PC-3 (cell line): ENCODE measurements around the gene USP25. TPM values are rescaled to one million over a fixed set of nuclear protein-coding genes. Genes with fewer than 3 reads are reported as not detected.

ENCODE experiments used
- ATAC-seq: fragments of 200-7000 bp; cut with Tn5 transposase; 2 replicates; pipeline ENCODE4 v1.9.1; 2020; ENCODE audit warnings: mild to moderate bottlenecking, moderate library complexity
- BruUV-seq: library from RNA; stranded (reverse); fragments of 400-500 nt; replicated peaks from 2 replicates; lab custom pipeline; 2021; lab: Mats Ljungman, UMichigan
- CTCF ChIA-PET: fragments of 300-600 bp; sonication (Branson Sonifier 250); formaldehyde crosslinking; loops from one replicate; lab custom pipeline; 2022; ENCODE audit warnings: antibody characterized with exemption; lab: Charles Lee
- POLR2A ChIA-PET: fragments of 300-600 bp; sonication (Branson Sonifier 250); formaldehyde crosslinking; loops from one replicate; lab custom pipeline; 2022; ENCODE audit warnings: antibody characterized with exemption; ENCODE audit not compliant: unreplicated experiment; lab: Charles Lee
- DNase-seq: peaks from one replicate; pipeline ENCODE4 v3.0.0-alpha.2; 2015
- H2AFZ ChIP-seq: fragments of 300-600 bp; sonication (generic); 2 replicates; pipeline ENCODE4 v1.6.0; 2016; ENCODE audit warnings: antibody characterized with exemption, low read length
- H3F3A ChIP-seq: fragments of 300-600 bp; sonication (generic); one replicate; pipeline ENCODE4 v1.6.0; 2017; ENCODE audit warnings: antibody characterized with exemption, low read length, control low read depth, mild to moderate bottlenecking; ENCODE audit not compliant: unreplicated experiment
- H3K27ac ChIP-seq: fragments of 300-600 bp; sonication (generic); 2 replicates; pipeline ENCODE4 v1.5.1; 2016; ENCODE audit warnings: mild to moderate bottlenecking, low read length
- H3K27me3 ChIP-seq: fragments of 300-600 bp; sonication (generic); 2 replicates; pipeline ENCODE4 v1.6.1; 2016; ENCODE audit warnings: low read length, mixed read lengths
- H3K36me3 ChIP-seq: fragments of 300-600 bp; sonication (generic); 2 replicates; pipeline ENCODE4 v1.6.1; 2016; ENCODE audit warnings: low read depth, mixed run types, low read length, mixed read lengths
- H3K4me1 ChIP-seq: fragments of 300-600 bp; sonication (generic); 2 replicates; pipeline ENCODE4 v1.5.1; 2016; ENCODE audit warnings: low read length; ENCODE audit not compliant: insufficient read depth
- H3K4me2 ChIP-seq: fragments of 300-600 bp; sonication (generic); 2 replicates; pipeline ENCODE4 v1.6.0; 2016; ENCODE audit warnings: low read length
- H3K4me3 ChIP-seq: fragments of 300-600 bp; sonication (generic); 2 replicates; pipeline ENCODE4 v1.5.1; 2016; ENCODE audit warnings: mild to moderate bottlenecking, low read length, mixed read lengths
- H3K79me2 ChIP-seq: fragments of 300-600 bp; sonication (generic); 2 replicates; pipeline ENCODE4 v1.6.1; 2017; ENCODE audit warnings: low read length, mixed read lengths
- H3K9ac ChIP-seq: fragments of 300-600 bp; sonication (generic); 2 replicates; pipeline ENCODE4 v1.6.0; 2016; ENCODE audit warnings: mild to moderate bottlenecking, low read length
- H3K9me2 ChIP-seq: fragments of 300-600 bp; sonication (generic); replicated peaks from 2 replicates; pipeline ENCODE4 v1.6.1; 2016; ENCODE audit warnings: mixed run types, low read length, mixed read lengths
- H3K9me3 ChIP-seq: fragments of 300-600 bp; sonication (generic); 2 replicates; pipeline ENCODE4 v1.6.1; 2016; ENCODE audit warnings: low read length, mixed read lengths
- H4K20me1 ChIP-seq: fragments of 300-600 bp; sonication (generic); 2 replicates; pipeline ENCODE4 v1.6.1; 2016; ENCODE audit warnings: low read length, mixed read lengths
- EZH2 ChIP-seq: fragments of 300-600 bp; sonication (generic); IDR thresholded peaks from one replicate; pipeline ENCODE4 v1.6.1; 2017; ENCODE audit warnings: antibody characterized with exemption, mild to moderate bottlenecking, low read length; ENCODE audit not compliant: unreplicated experiment
- EZH2phosphoT487 ChIP-seq: fragments of 300-600 bp; sonication (generic); IDR thresholded peaks from 2 replicates; pipeline ENCODE4 v1.6.1; 2018; ENCODE audit warnings: mild to moderate bottlenecking, antibody characterized with exemption, low read length, borderline replicate concordance
- intact Hi-C: fragments of 100-400 bp; cut with micrococcal nuclease; formaldehyde crosslinking; loops from 2 replicates; pipeline ENCODE4 v1.9.0; 2023
- total RNA-seq: library from RNA; depleted of rRNA; stranded (reverse); fragments of >200 nt; gene quantifications from 2 replicates; pipeline ENCODE4 v1.2.3, GENCODE V29; 2014
- TF ChIP-seq, protein P1 (sequence below): fragments of 300-600 bp; sonication (generic); conservative IDR thresholded peaks from 2 replicates; pipeline ENCODE4 v1.5.1; 2017; ENCODE audit warnings: antibody characterized with exemption, low read depth, mild to moderate bottlenecking, low read length

The USP25 gene
- total RNA-seq, 1 experiment from 2014 or later = 54.4 TPM

- no peaks in the 10 kb centered on the region for H3K9me3 ChIP-seq
- no peaks in the 10 kb centered on the region for H3F3A ChIP-seq
- no peak overlapping the region for H3K9ac ChIP-seq
- H3K4me2 ChIP-seq = no peak overlapping the region
- H2AFZ ChIP-seq = no peak overlapping the region
- no peaks in the 10 kb centered on the region for H3K36me3 ChIP-seq
- no peak for DNase-seq
- no TSS peak for BruUV-seq
- peak; percentile 25; the same call in 1 of the 2 replicates for ATAC-seq
- no peaks in the 10 kb centered on the region for H3K9me2 ChIP-seq
- H3K4me1 ChIP-seq = no peaks in the 10 kb centered on the region
- intact Hi-C loops = loop anchor here (1.0 to 5.0 kb wide), 3 partner anchors 108 to 436 kb away; no protein-coding TSS in a partner anchor
- no peaks in the 10 kb centered on the region for H3K79me2 ChIP-seq
- ChIA-PET POLR2A (no interaction called here), CTCF (no interaction called here)
- H3K27ac ChIP-seq = no peak overlapping the region
- TF ChIP-seq EZH2phosphoT487 (no peak), EZH2 (no peak)
- TF ChIP-seq, protein P1, sequence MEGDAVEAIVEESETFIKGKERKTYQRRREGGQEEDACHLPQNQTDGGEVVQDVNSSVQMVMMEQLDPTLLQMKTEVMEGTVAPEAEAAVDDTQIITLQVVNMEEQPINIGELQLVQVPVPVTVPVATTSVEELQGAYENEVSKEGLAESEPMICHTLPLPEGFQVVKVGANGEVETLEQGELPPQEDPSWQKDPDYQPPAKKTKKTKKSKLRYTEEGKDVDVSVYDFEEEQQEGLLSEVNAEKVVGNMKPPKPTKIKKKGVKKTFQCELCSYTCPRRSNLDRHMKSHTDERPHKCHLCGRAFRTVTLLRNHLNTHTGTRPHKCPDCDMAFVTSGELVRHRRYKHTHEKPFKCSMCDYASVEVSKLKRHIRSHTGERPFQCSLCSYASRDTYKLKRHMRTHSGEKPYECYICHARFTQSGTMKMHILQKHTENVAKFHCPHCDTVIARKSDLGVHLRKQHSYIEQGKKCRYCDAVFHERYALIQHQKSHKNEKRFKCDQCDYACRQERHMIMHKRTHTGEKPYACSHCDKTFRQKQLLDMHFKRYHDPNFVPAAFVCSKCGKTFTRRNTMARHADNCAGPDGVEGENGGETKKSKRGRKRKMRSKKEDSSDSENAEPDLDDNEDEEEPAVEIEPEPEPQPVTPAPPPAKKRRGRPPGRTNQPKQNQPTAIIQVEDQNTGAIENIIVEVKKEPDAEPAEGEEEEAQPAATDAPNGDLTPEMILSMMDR = no peak
- H4K20me1 ChIP-seq = no peaks in the 10 kb centered on the region
- H3K4me3 ChIP-seq = no peak overlapping the region
- no peaks in the 10 kb centered on the region for H3K27me3 ChIP-seq
Measured at GRCh38 chr21:15893902-15894301, 164.1 kb downstream of the USP25 start.

- Histone ChIP-seq H4K20me1 (no peaks in the 10 kb centered on the region), H3K9me2 (no peaks in the 10 kb centered on the region), H3K9me3 (no peaks in the 10 kb centered on the region), H3K27ac (no peak overlapping the region), H3K36me3 (no peaks in the 10 kb centered on the region), H3K4me1 (no peaks in the 10 kb centered on the region), H3K79me2 (no peaks in the 10 kb centered on the region), H3F3A (no peaks in the 10 kb centered on the region), H2AFZ (no peak overlapping the region), H3K4me3 (no peak overlapping the region), H3K9ac (no peak overlapping the region), H3K4me2 (no peak overlapping the region), H3K27me3 (no peaks in the 10 kb centered on the region)
- BruUV-seq = no TSS peak
- DNase-seq = peak; percentile 41
- no peak for TF ChIP-seq EZH2phosphoT487
- TF ChIP-seq EZH2 = no peak
- TF ChIP-seq, protein P1 = peak; percentile 70
- POLR2A ChIA-PET = no interaction called here
- CTCF ChIA-PET = no interaction called here
- intact Hi-C loops = loop anchor here (1.0 to 5.0 kb wide), 3 partner anchors 108 to 436 kb away; no protein-coding TSS in a partner anchor
- ATAC-seq = peak; percentile 43
Measured at GRCh38 chr21:15894596-15894995, 164.8 kb downstream of the USP25 start.

DNA sequence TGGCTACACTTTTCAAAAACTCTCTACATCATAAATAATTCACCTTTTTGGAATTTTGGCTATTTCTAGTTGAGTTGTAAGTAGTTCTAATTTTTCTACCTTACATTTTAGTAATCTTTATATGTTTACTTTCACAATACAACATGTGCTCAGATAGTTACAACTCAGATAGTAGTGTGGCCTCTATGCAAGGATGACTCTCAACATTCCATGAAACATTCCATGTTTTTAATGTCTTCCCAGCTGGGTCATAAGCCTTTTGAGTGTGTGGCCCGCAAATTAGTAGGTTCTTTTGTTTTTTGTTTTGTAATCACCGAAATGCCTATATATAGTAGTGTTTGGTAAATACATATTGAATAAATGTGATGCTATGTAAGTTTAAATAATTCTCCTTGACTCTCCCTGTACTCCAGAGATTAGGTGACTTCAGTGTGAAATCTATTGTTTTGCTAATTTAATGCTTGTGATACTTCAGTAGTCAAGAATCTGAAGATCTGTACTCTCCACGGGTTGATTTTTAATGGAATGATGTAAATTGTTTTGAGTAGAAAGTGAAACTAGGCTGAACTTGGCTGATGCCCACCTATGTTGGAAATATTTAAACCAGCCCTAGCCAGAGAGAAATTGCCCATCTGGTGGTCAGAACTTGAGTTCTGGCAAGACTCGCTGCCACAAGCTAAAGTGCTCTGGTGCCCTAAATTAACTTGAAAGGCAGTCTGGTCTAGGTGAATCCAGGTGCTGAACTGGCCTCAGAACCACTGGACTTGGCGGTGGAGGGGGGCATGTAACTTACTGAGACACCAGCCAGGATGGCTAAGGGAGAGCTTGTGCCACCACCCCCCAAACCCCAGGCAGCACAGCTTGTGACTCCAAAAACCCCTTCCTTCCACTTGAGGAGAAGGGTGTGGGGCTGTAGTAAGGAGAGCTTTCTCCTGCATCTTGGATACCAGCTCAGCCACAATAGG, 165.6 kb downstream of the USP25 start:
- Histone ChIP-seq H3K9me2 (no peaks in the 10 kb centered on the region), H3K4me1 (no peaks in the 10 kb centered on the region), H3K9ac (no peak overlapping the region), H3K27ac (no peak overlapping the region), H2AFZ (no peak overlapping the region), H3K27me3 (no peaks in the 10 kb centered on the region), H3K79me2 (no peaks in the 10 kb centered on the region), H3K36me3 (no peaks in the 10 kb centered on the region), H3F3A (no peaks in the 10 kb centered on the region), H3K4me2 (no peak overlapping the region), H4K20me1 (no peaks in the 10 kb centered on the region), H3K4me3 (no peak overlapping the region), H3K9me3 (no peaks in the 10 kb centered on the region)
- CTCF ChIA-PET = no interaction called here
- no peak for DNase-seq
- ATAC-seq = no peak
- TF ChIP-seq EZH2 = no peak
- TF ChIP-seq, protein P1 = no peak
- no peak for TF ChIP-seq EZH2phosphoT487
- intact Hi-C loops = loop anchor here (2.0 kb wide), 1 partner anchor 185 kb away; no protein-coding TSS in a partner anchor
- BruUV-seq = no TSS peak
- POLR2A ChIA-PET = no interaction called here
